Endothelial cell of umbilical vein (primary cell): Measurements from ENCODE around the gene TMOD2. TPM values are rescaled to one million over a fixed set of nuclear protein-coding genes. Genes with fewer than 3 reads are reported as not detected.

Source experiments
- BruUV-seq: library from RNA; stranded (reverse); fragments of 400-500 nt; replicated peaks from 2 replicates; lab custom pipeline; 2021; lab: Mats Ljungman, UMichigan
- CTCF ChIA-PET: fragments of 300-600, 350-600 bp; sonication (Branson Sonifier 250); formaldehyde crosslinking; loops from one replicate; lab custom pipeline; 2021; ENCODE audit warnings: antibody characterized with exemption, inconsistent platforms; lab: Charles Lee
- POLR2A ChIA-PET: fragments of 300-600, 350-600 bp; sonication (Branson Sonifier 250); formaldehyde crosslinking; loops from one replicate; lab custom pipeline; 2021; ENCODE audit warnings: antibody characterized with exemption, inconsistent platforms; lab: Charles Lee
- DNase-seq: peaks from one replicate; pipeline ENCODE4 v3.0.0-alpha.2; 2011; ENCODE audit warnings: low read depth, low spot score
- FAIRE-seq: peaks from 2 replicates; lab custom pipeline; 2011; peaks lifted over from hg19 to GRCh38; lab: Jason Lieb, UNC
- H2AFZ ChIP-seq: 2 replicates; pipeline ENCODE4 v1.6.0; 2012; ENCODE audit warnings: low read depth, low read length, control low read depth, inconsistent platforms
- H3K27ac ChIP-seq: 2 replicates; pipeline ENCODE4 v1.5.1; 2011; ENCODE audit warnings: low read depth, mild to moderate bottlenecking, control low read depth, low read length, moderate library complexity; ENCODE audit not compliant: insufficient read depth
- H3K27me3 ChIP-seq, 2 experiments: 2 replicates each; pipeline versions ENCODE4 v1.6.0 to v1.6.1; 2011; ENCODE audit warnings: low read length in 2 of 2, mixed read lengths in 1 of 2; ENCODE audit not compliant: control insufficient read depth in 2 of 2, insufficient read depth in 2 of 2
- H3K36me3 ChIP-seq, 2 experiments: 2 replicates in 1 of 2; 3 replicates in 1 of 2; pipeline ENCODE4 v1.5.1; 2011; ENCODE audit warnings: low read length in 2 of 2, mild to moderate bottlenecking in 1 of 2, moderate library complexity in 1 of 2; ENCODE audit not compliant: control insufficient read depth in 2 of 2, insufficient read depth in 2 of 2; ENCODE audit errors: extremely low read depth in 1 of 2
- H3K4me1 ChIP-seq: 3 replicates; pipeline ENCODE4 v1.5.1; 2011; ENCODE audit warnings: mild to moderate bottlenecking, low read length; ENCODE audit not compliant: control insufficient read depth, insufficient read depth; ENCODE audit errors: extremely low read depth
- H3K4me2 ChIP-seq: 2 replicates; pipeline ENCODE4 v1.6.1; 2011; ENCODE audit warnings: low read length, control low read depth, mixed read lengths; ENCODE audit not compliant: insufficient read depth
- H3K4me3 ChIP-seq, 3 experiments: fragments of 200-600 bp in 1 of 3; sonication (generic), shearing (Covaris generic) in 1 of 3; replicated peaks in 1 of 3; 2 replicates each; pipeline ENCODE4 v1.5.1; 2011 to 2016; ENCODE audit warnings: control low read depth in 3 of 3, low read length in 3 of 3, mild to moderate bottlenecking in 2 of 3, inconsistent platforms in 1 of 3, low read depth in 1 of 3, moderate library complexity in 1 of 3; ENCODE audit not compliant: insufficient read depth in 1 of 3
- H3K79me2 ChIP-seq: 2 replicates; pipeline ENCODE4 v1.6.0; 2012; ENCODE audit warnings: low read length, inconsistent platforms; ENCODE audit not compliant: control insufficient read depth, insufficient read depth
- H3K9ac ChIP-seq: replicated peaks from 2 replicates; pipeline ENCODE3; 2011; ENCODE audit warnings: low read length, control low read depth; ENCODE audit not compliant: insufficient read depth; ENCODE audit errors: extremely low read depth
- H3K9me1 ChIP-seq: replicated peaks from 3 replicates; pipeline ENCODE4 v1.6.0; 2011; ENCODE audit warnings: mild to moderate bottlenecking, low read length; ENCODE audit not compliant: control insufficient read depth, insufficient read depth; ENCODE audit errors: extremely low read depth
- H3K9me3 ChIP-seq: replicated peaks from 2 replicates; pipeline ENCODE4 v1.5.1; 2012; ENCODE audit warnings: low read length, inconsistent platforms; ENCODE audit not compliant: control insufficient read depth, insufficient read depth
- H4K20me1 ChIP-seq: replicated peaks from 2 replicates; pipeline ENCODE3; 2011; ENCODE audit warnings: mild to moderate bottlenecking, low read length; ENCODE audit not compliant: control insufficient read depth, insufficient read depth; ENCODE audit errors: extremely low read depth
- EZH2 ChIP-seq: IDR thresholded peaks from 2 replicates; pipeline ENCODE4 v1.6.1; 2012; ENCODE audit warnings: borderline replicate concordance, low read depth, mild to moderate bottlenecking, moderate library complexity, low read length, inconsistent platforms; ENCODE audit not compliant: severe bottlenecking
- FOS ChIP-seq: IDR thresholded peaks from 2 replicates; pipeline ENCODE4 v1.6.1; 2011; ENCODE audit warnings: mild to moderate bottlenecking, low read length, moderate library complexity, borderline replicate concordance; ENCODE audit not compliant: insufficient read depth
- GATA2 ChIP-seq: IDR thresholded peaks from 2 replicates; pipeline ENCODE4 v1.7.0; 2011; ENCODE audit warnings: low read depth, mild to moderate bottlenecking, moderate library complexity, mixed read lengths, low read length; ENCODE audit not compliant: insufficient read length, insufficient read depth
- JUN ChIP-seq: IDR thresholded peaks from 2 replicates; pipeline ENCODE4 v1.6.1; 2011; ENCODE audit warnings: borderline replicate concordance, low read depth; ENCODE audit not compliant: insufficient read length, insufficient read depth
- MYC ChIP-seq: IDR thresholded peaks from one replicate; pipeline ENCODE4 v1.6.1; 2011; ENCODE audit warnings: mild to moderate bottlenecking, low read depth, low read length
- POLR2A ChIP-seq: IDR thresholded peaks from 2 replicates; pipeline ENCODE4 v1.6.1; 2012; ENCODE audit warnings: low read depth, mild to moderate bottlenecking, control low read depth, low read length
- POLR2AphosphoS5 ChIP-seq: IDR thresholded peaks from 2 replicates; pipeline ENCODE4 v1.6.1; 2012; ENCODE audit warnings: low read depth, mild to moderate bottlenecking, control low read depth, low read length, moderate library complexity; ENCODE audit not compliant: insufficient read depth
- dilution Hi-C: fragments of 300-500 bp; cut with MboI; formaldehyde crosslinking; loops from one replicate; pipeline ENCODE4 v1.15.0; 2019; ENCODE audit warnings: low sequenced_read_pairs; ENCODE audit not compliant: extremely low pct_ligation_motif_present
- intact Hi-C: fragments of 100-400 bp; cut with micrococcal nuclease; formaldehyde crosslinking; loops from one replicate; pipeline ENCODE4 v1.10.0; 2022
- polyA plus RNA-seq, 4 experiments: library from polyadenylated mRNA; depleted of rRNA in 3 of 4; stranded (reverse) in 3 of 4; unstranded in 1 of 4; fragments of >200 nt; gene quantifications; 2 replicates each; pipeline versions ENCODE4 v1.2.1 to v1.2.3, GENCODE V29; 2011 to 2012; ENCODE audit warnings: missing spikeins in 1 of 4
- total RNA-seq: library from RNA; stranded (reverse); gene quantifications from 2 replicates; pipeline ENCODE4 v1.2.3, GENCODE V29; 2021
- TF ChIP-seq, protein P1 (sequence below), 2 donors: IDR thresholded peaks; 1 replicate in 1 of 2; 2 replicates in 1 of 2; pipeline ENCODE4 v1.5.1; 2011; ENCODE audit warnings: low read length in 2 of 2, mild to moderate bottlenecking in 2 of 2, moderate library complexity in 2 of 2, control low read depth in 1 of 2, inconsistent platforms in 1 of 2, low read depth in 1 of 2; ENCODE audit not compliant: insufficient read depth in 1 of 2; ENCODE audit errors: extremely low read depth in 1 of 2
- TF ChIP-seq, protein P2 (sequence below): IDR thresholded peaks from 2 replicates; pipeline ENCODE4 v1.6.1; 2011; ENCODE audit not compliant: insufficient read depth, insufficient read length

Gene TMOD2
- total and polyA plus RNA-seq, 2 donors (not counting 3 experiments of a cell fraction or from before 2014, with no cell fraction given) = 0.46 to 2.7 TPM

DNA sequence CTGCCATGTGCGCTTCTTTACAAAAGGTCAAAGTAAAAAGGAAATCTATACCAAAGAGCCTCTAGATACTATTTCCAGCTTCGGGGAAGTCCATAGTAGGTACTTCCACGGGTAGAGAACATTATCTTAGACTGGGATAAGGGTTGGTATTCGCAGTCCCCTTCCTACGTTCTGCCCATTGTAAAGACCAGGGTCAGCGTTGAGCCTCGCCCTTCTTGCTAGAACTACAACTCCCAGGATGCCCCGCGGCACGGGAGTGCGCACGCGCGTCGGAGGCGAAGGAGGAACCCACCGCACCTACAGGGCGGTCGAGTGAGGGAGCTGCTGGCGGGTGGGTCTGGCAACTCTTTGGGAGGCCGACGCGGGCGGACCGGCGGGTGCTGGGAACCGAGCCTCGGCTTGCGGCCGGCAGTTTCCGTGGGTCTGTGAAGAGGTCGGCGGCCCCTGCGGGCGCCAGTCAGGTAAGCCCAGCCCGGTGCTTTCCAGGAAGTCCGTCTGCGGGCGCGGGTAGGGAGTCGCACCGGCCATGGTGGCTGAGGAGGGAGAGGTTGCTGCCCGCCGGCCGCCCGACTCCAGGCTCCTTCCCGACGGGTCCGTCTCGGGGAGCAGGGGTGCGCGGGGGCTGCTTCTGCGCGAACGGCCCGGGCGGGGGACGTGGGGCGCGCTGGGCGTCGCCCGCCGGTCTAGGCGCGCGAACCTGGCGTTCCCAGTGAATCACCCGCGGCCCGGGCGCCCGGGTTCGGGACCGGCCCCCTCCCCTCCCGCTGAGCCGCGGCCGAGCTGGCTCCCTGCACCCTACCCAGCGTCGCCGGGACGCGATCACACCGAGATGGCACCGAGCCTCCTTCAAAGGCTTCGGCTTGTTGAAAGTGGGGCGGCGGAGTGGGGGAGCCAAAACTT lies 78.2 kb downstream of the TMOD2 start, which contains the start of gene TMOD3:
TMOD3 (plus strand) TSS at position 278 of the 900 bp plus-strand sequence. CDS start 33,232 bp downstream, outside the sequence.
- DNase-seq (peak; percentile 94), FAIRE-seq (peak; percentile 96)
- Histone ChIP-seq H3K79me2 (peaks cover 51% of the 10 kb centered on the region), H3K4me1 (peaks cover 12% of the 10 kb centered on the region), H2AFZ (peak within 1 kb of the TSS; percentile 25), H3K27me3 (no peaks in the 10 kb centered on the region), H3K9me3 (no peaks in the 10 kb centered on the region), H3K36me3 (no peaks in the 10 kb centered on the region), H3K4me3 (peak within 1 kb of the TSS; percentile 88 to 97 (median 90)), H4K20me1 (peaks cover 5% of the 10 kb centered on the region), H3K9me1 (no peaks in the 10 kb centered on the region), H3K27ac (peak within 1 kb of the TSS; percentile 88), H3K4me2 (peak within 1 kb of the TSS; percentile 83), H3K9ac (peak within 1 kb of the TSS; percentile 98)
- intact Hi-C loops = loop anchor here (1.0 kb wide), 2 partner anchors 17 to 46 kb away; no protein-coding TSS in a partner anchor
- BruUV-seq = TSS peak; percentile 31
- dilution Hi-C loops = no loop called here
- POLR2A ChIA-PET = no interaction called here
- TF ChIP-seq, protein P1, sequence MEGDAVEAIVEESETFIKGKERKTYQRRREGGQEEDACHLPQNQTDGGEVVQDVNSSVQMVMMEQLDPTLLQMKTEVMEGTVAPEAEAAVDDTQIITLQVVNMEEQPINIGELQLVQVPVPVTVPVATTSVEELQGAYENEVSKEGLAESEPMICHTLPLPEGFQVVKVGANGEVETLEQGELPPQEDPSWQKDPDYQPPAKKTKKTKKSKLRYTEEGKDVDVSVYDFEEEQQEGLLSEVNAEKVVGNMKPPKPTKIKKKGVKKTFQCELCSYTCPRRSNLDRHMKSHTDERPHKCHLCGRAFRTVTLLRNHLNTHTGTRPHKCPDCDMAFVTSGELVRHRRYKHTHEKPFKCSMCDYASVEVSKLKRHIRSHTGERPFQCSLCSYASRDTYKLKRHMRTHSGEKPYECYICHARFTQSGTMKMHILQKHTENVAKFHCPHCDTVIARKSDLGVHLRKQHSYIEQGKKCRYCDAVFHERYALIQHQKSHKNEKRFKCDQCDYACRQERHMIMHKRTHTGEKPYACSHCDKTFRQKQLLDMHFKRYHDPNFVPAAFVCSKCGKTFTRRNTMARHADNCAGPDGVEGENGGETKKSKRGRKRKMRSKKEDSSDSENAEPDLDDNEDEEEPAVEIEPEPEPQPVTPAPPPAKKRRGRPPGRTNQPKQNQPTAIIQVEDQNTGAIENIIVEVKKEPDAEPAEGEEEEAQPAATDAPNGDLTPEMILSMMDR (IDR thresholded peaks at IDR 0.05; ENCODE audit: extremely low read depth in 1 of 2, insufficient read depth in 1 of 2, low read depth in 1 of 2, low read length in 2 of 2) = peak in 1 of 2 donors; percentile 1
- TF ChIP-seq FOS (no peak), EZH2 (no peak), GATA2 (no peak), JUN (no peak), MYC (no peak), POLR2A (peak; percentile 91), POLR2AphosphoS5 (peak; percentile 83)
- TF ChIP-seq, protein P2, sequence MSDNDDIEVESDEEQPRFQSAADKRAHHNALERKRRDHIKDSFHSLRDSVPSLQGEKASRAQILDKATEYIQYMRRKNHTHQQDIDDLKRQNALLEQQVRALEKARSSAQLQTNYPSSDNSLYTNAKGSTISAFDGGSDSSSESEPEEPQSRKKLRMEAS = no peak
- CTCF ChIA-PET = interaction anchor here (1.5 to 3.0 kb wide), 4 partner anchors 16 to 59 kb away, joined by 3 to 15 read pairs (median 4); no protein-coding TSS in a partner anchor
